Erythroblast (primary cell): Measurements from ENCODE around the gene LPCAT4.

Experiments
- GATA1 ChIP-seq: IDR thresholded peaks from 2 replicates; pipeline ENCODE4 v1.6.1; 2011; ENCODE audit warnings: low read depth, mild to moderate bottlenecking, control low read depth, low read length, moderate library complexity
- POLR2A ChIP-seq: IDR thresholded peaks from 2 replicates; pipeline ENCODE4 v1.6.1; 2011; ENCODE audit warnings: mild to moderate bottlenecking, low read length

GRCh38 chr15:34365091-34365825, 1.7 kb downstream of the LPCAT4 start:
- TF ChIP-seq POLR2A (no peak), GATA1 (no peak)
